HepG2 (cell line): ENCODE results near the gene TCP11L1. TPM values are rescaled to one million over a fixed set of nuclear protein-coding genes. Genes with fewer than 3 reads are reported as not detected.
A peak's percentile ranks its signal among the peaks of the same experiment; 100 is the strongest.

Experiments used
- ATAC-seq: fragments of 200-7000 bp; cut with Tn5 transposase; 3 replicates; pipeline ENCODE4 v1.9.1; 2020; ENCODE audit warnings: mild to moderate bottlenecking, moderate library complexity
- BruUV-seq: library from RNA; stranded (reverse); fragments of 400-500 nt; replicated peaks from 2 replicates; lab custom pipeline; 2021; lab: Mats Ljungman, UMichigan
- CTCF ChIA-PET: fragments of 300-600 bp; formaldehyde crosslinking; extraction: SDS; loops from one replicate; lab custom pipeline; 2021; ENCODE audit warnings: low total read pairs, inconsistent platforms, low intra/inter-chr PET ratio; lab: Yijun Ruan, JAX
- POLR2A ChIA-PET: fragments of 350-600 bp; sonication (Branson Sonifier 250); formaldehyde crosslinking; loops from one replicate; lab custom pipeline; 2020; ENCODE audit warnings: antibody characterized with exemption, inconsistent platforms; lab: Yijun Ruan, JAX
- DNase-seq: peaks from one replicate; pipeline ENCODE4 v3.0.0-alpha.2; 2015; ENCODE audit warnings: low spot score
- FAIRE-seq: peaks from 3 replicates; lab custom pipeline; 2011; peaks lifted over from hg19 to GRCh38; lab: Jason Lieb, UNC
- H2AFZ ChIP-seq: one replicate; pipeline ENCODE4 v1.6.1; 2011; ENCODE audit warnings: low read length, inconsistent platforms
- H3K27ac ChIP-seq: fragments of 300-600 bp; 3 replicates; pipeline ENCODE4 v1.8.0; 2011; ENCODE audit warnings: mixed run types, mild to moderate bottlenecking, mixed read lengths, low read length, inconsistent platforms; ENCODE audit not compliant: insufficient read depth; ENCODE audit errors: extremely low read length
- H3K27me3 ChIP-seq, 2 experiments: fragments of 200-600 bp in 1 of 2; 2 replicates in 1 of 2; 3 replicates in 1 of 2; pipeline versions ENCODE4 v1.6.0 to v1.8.0; 2011; ENCODE audit warnings: low read length in 2 of 2, mild to moderate bottlenecking in 2 of 2, moderate library complexity in 2 of 2, inconsistent platforms in 1 of 2; ENCODE audit not compliant: insufficient read depth in 2 of 2, control insufficient read depth in 1 of 2
- H3K36me3 ChIP-seq, 2 experiments: fragments of 200-600 bp in 1 of 2; replicated peaks in 1 of 2; 2 replicates in 1 of 2; 3 replicates in 1 of 2; pipeline versions ENCODE4 v1.5.1 to v1.8.0; 2011; ENCODE audit warnings: low read length in 2 of 2, inconsistent platforms in 1 of 2; ENCODE audit not compliant: insufficient read depth in 2 of 2, control insufficient read depth in 1 of 2
- H3K4me1 ChIP-seq: 2 replicates; pipeline ENCODE4 v1.5.1; 2012; ENCODE audit warnings: low read length, inconsistent platforms; ENCODE audit not compliant: insufficient read depth
- H3K4me2 ChIP-seq: 2 replicates; pipeline ENCODE4 v1.6.0; 2011; ENCODE audit warnings: low read depth, low read length, inconsistent platforms
- H3K4me3 ChIP-seq, 3 experiments: fragments of 200-600 bp in 1 of 3; sonication (generic), shearing (Covaris generic) in 1 of 3; replicated peaks in 1 of 3; 2 replicates each; pipeline ENCODE4 v1.5.1; 2011 to 2016; ENCODE audit warnings: low read length in 3 of 3, inconsistent platforms in 2 of 3, low read depth in 2 of 3, mild to moderate bottlenecking in 2 of 3, control low read depth in 1 of 3, mixed read lengths in 1 of 3; ENCODE audit not compliant: insufficient read depth in 1 of 3
- H3K79me2 ChIP-seq: one replicate; pipeline ENCODE4 v1.6.1; 2011; ENCODE audit warnings: low read length, inconsistent platforms; ENCODE audit not compliant: insufficient read depth
- H3K9ac ChIP-seq: 2 replicates; pipeline ENCODE4 v1.6.0; 2011; ENCODE audit warnings: mild to moderate bottlenecking, low read depth, low read length, inconsistent platforms; ENCODE audit not compliant: insufficient read depth
- H3K9me3 ChIP-seq: 2 replicates; pipeline ENCODE4 v1.5.1; 2012; ENCODE audit warnings: mild to moderate bottlenecking, low read length
- H4K20me1 ChIP-seq: 2 replicates; pipeline ENCODE4 v1.6.0; 2011; ENCODE audit warnings: inconsistent platforms, mild to moderate bottlenecking, low read length, moderate library complexity; ENCODE audit not compliant: insufficient read depth
- NAIF1 ChIP-seq: sonication (generic); formaldehyde crosslinking; IDR thresholded peaks from 2 replicates; pipeline ENCODE4 v1.5.0; 2020; ENCODE audit warnings: mild to moderate bottlenecking, missing genetic modification reagents, borderline replicate concordance
- SETDB1 ChIP-seq: sonication (generic); formaldehyde crosslinking; IDR thresholded peaks from 2 replicates; pipeline ENCODE4 v1.5.1; 2020; ENCODE audit warnings: missing genetic modification reagents, mild to moderate bottlenecking, borderline replicate concordance
- STAT6 ChIP-seq: sonication (generic); formaldehyde crosslinking; IDR thresholded peaks from 2 replicates; pipeline ENCODE4 v1.4.0; 2020; ENCODE audit warnings: missing genetic modification reagents, mild to moderate bottlenecking, borderline replicate concordance
- TEF ChIP-seq: sonication (generic); formaldehyde crosslinking; IDR thresholded peaks from 2 replicates; pipeline ENCODE4 v1.5.0; 2020; ENCODE audit warnings: missing genetic modification reagents
- XRCC5 ChIP-seq: fragments of 200-400 bp; formaldehyde crosslinking; optimal IDR thresholded peaks from 2 replicates; pipeline ENCODE3; 2017; ENCODE audit warnings: mild to moderate bottlenecking, low read length
- YEATS2 ChIP-seq: sonication (generic); formaldehyde crosslinking; IDR thresholded peaks from 2 replicates; pipeline ENCODE4 v1.4.0; 2020; ENCODE audit warnings: missing genetic modification reagents, borderline replicate concordance
- ZBTB21 ChIP-seq: sonication (generic); formaldehyde crosslinking; IDR thresholded peaks from 2 replicates; pipeline ENCODE4 v1.4.0; 2020; ENCODE audit warnings: missing genetic modification reagents
- ZKSCAN8 ChIP-seq: IDR thresholded peaks from 2 replicates; pipeline ENCODE4 v1.6.1; 2016; ENCODE audit warnings: borderline replicate concordance, missing genetic modification reagents, missing compliant biosample characterization
- ZNF180 ChIP-seq: sonication (generic); formaldehyde crosslinking; IDR thresholded peaks from 2 replicates; pipeline ENCODE4 v1.4.0; 2020; ENCODE audit warnings: low read depth, missing genetic modification reagents, borderline replicate concordance
- ZNF20 ChIP-seq: sonication (generic); formaldehyde crosslinking; IDR thresholded peaks from 2 replicates; pipeline ENCODE4 v1.4.0; 2020; ENCODE audit warnings: mild to moderate bottlenecking, moderate library complexity, missing genetic modification reagents
- ZNF230 ChIP-seq: sonication (generic); formaldehyde crosslinking; IDR thresholded peaks from 2 replicates; pipeline ENCODE4 v1.4.0; 2020; ENCODE audit warnings: mild to moderate bottlenecking, missing genetic modification reagents
- ZNF564 ChIP-seq: sonication (generic); formaldehyde crosslinking; IDR thresholded peaks from 2 replicates; pipeline ENCODE4 v1.8.1; 2023; ENCODE audit warnings: mild to moderate bottlenecking, missing genetic modification reagents
- ZNF672 ChIP-seq: sonication (generic); formaldehyde crosslinking; IDR thresholded peaks from 2 replicates; pipeline ENCODE4 v1.8.1; 2022; ENCODE audit warnings: missing genetic modification reagents
- ZNF678 ChIP-seq: sonication (generic); formaldehyde crosslinking; IDR thresholded peaks from 2 replicates; pipeline ENCODE4 v1.4.0; 2020; ENCODE audit warnings: mild to moderate bottlenecking, missing genetic modification reagents
- ZNF770 ChIP-seq: sonication (generic); formaldehyde crosslinking; IDR thresholded peaks from 2 replicates; pipeline ENCODE4 v1.5.0; 2020; ENCODE audit warnings: mild to moderate bottlenecking, missing genetic modification reagents
- ZNF891 ChIP-seq: sonication (generic); formaldehyde crosslinking; IDR thresholded peaks from 2 replicates; pipeline ENCODE4 v1.5.0; 2020; ENCODE audit warnings: mild to moderate bottlenecking, missing genetic modification reagents
- WGBS: methylation state at CpG from one replicate; pipeline ENCODE4 v1.1.6; 2017; ENCODE audit warnings: low lambda C conversion rate; 5-methylcytosine and 5-hydroxymethylcytosine counted together
- in situ Hi-C: cut with HindIII; loops from 2 replicates; pipeline ENCODE4 v1.10.0; 2017; ENCODE audit warnings: low pct_unique_long_range_greater_than_20kb; ENCODE audit not compliant: extremely low pct_ligation_motif_present
- intact Hi-C: fragments of 100-400 bp; cut with micrococcal nuclease; formaldehyde crosslinking; loops from one replicate; pipeline ENCODE4 v1.10.0; 2022; ENCODE audit not compliant: unreplicated experiment
- polyA plus RNA-seq, 8 experiments: library from polyadenylated mRNA; depleted of rRNA in 3 of 8; stranded (reverse) in 7 of 8; unstranded in 1 of 8; fragments of >200 nt; fragmentation: Illumina TruSeq in 4 of 8; extraction: Trizol in 4 of 8; gene quantifications; 2 replicates each; pipeline versions ENCODE4 v1.2.1 to v1.2.3, GENCODE V29; 2011 to 2016; ENCODE audit warnings: low read depth in 4 of 8, missing spikeins in 1 of 8, mixed read lengths in 1 of 8; ENCODE audit not compliant: insufficient read depth in 1 of 8
- total RNA-seq, 5 experiments: library from RNA; depleted of rRNA; stranded (reverse); fragments of >200 nt; fragmentation: Illumina TruSeq; extraction: Trizol; gene quantifications; 2 replicates each; pipeline ENCODE4 v1.2.3, GENCODE V29; 2016; ENCODE audit warnings: low read depth in 1 of 5

Gene TCP11L1
- total and polyA plus RNA-seq, 2 of the 13 experiments (the other 11 are each of a cell fraction or from before 2014, with no cell fraction given), result 7.9 to 10.1 TPM

- H3K9ac ChIP-seq, result no peak overlapping the region; the same call in 1 of the 2 replicates
- ATAC-seq, result no peak
- in situ Hi-C loops (no loop called here), intact Hi-C loops (loop anchor here (1.0 kb wide), 1 partner anchor 20 kb away; the partner anchor contains the start of gene TCP11L1)
- TF ChIP-seq SETDB1 (no peak), STAT6 (CRISPR knock-in tag) (no peak), XRCC5 (no peak), ZNF770 (CRISPR knock-in tag) (no peak), YEATS2 (CRISPR knock-in tag) (no peak), ZNF230 (no peak), ZNF891 (no peak), ZNF180 (CRISPR knock-in tag) (no peak), TEF (no peak), ZNF20 (CRISPR knock-in tag) (no peak), NAIF1 (no peak), ZNF564 (CRISPR knock-in tag) (no peak), ZBTB21 (no peak), ZNF678 (CRISPR knock-in tag) (no peak), ZKSCAN8 (CRISPR knock-in tag) (no peak), ZNF672 (CRISPR knock-in tag) (no peak)
- no peak for FAIRE-seq
- ChIA-PET CTCF (no interaction called here), POLR2A (no interaction called here)
- 55% methylated on average over 6 of the region's 6 CpGs for WGBS
- no peaks in the 10 kb centered on the region for H4K20me1 ChIP-seq
- peak overlapping the region; percentile 80 for H3K4me2 ChIP-seq
- H3K27me3 ChIP-seq, result no peaks in the 10 kb centered on the region
- peak overlapping the region; percentile 86 for H3K27ac ChIP-seq
- no peaks in the 10 kb centered on the region for H3K9me3 ChIP-seq
- no peaks in the 10 kb centered on the region for H3K36me3 ChIP-seq
- no peak overlapping the region for H2AFZ ChIP-seq
- DNase-seq, result no peak
- peaks cover 67% of the 10 kb centered on the region for H3K4me1 ChIP-seq
- BruUV-seq, result no TSS peak
- peaks cover 73% of the 10 kb centered on the region for H3K79me2 ChIP-seq
- peak overlapping the region in 1 of 3 experiments; percentile 32; a peak in 2 of 6 replicates for H3K4me3 ChIP-seq
Measured at GRCh38 chr11:33018840-33019239, 20.5 kb upstream of the TCP11L1 start.
